NCI-H1092 treated with DMSO at 0.1 percent for 48 hours (cell line): ENCODE results near the gene SGPP1.
"Not testable (repeated sequence)": the region's sequence is repeated elsewhere in the genome, so short reads cannot be mapped to it uniquely, and the experiment has no call there.

Experiments
- DNase-seq: peaks from one replicate; lab custom pipeline; 2025; lab: John Stamatoyannopoulos, UW

Gene SGPP1, protein sequence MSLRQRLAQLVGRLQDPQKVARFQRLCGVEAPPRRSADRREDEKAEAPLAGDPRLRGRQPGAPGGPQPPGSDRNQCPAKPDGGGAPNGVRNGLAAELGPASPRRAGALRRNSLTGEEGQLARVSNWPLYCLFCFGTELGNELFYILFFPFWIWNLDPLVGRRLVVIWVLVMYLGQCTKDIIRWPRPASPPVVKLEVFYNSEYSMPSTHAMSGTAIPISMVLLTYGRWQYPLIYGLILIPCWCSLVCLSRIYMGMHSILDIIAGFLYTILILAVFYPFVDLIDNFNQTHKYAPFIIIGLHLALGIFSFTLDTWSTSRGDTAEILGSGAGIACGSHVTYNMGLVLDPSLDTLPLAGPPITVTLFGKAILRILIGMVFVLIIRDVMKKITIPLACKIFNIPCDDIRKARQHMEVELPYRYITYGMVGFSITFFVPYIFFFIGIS

GRCh38 chr14:63727736-63728728 is at the start of gene SGPP1:
TSS of gene SGPP1 (minus strand) at chr14:63728065. CDS start at chr14:63727944, 121 bp downstream.
- DNase-seq: peak; percentile 75

DNA sequence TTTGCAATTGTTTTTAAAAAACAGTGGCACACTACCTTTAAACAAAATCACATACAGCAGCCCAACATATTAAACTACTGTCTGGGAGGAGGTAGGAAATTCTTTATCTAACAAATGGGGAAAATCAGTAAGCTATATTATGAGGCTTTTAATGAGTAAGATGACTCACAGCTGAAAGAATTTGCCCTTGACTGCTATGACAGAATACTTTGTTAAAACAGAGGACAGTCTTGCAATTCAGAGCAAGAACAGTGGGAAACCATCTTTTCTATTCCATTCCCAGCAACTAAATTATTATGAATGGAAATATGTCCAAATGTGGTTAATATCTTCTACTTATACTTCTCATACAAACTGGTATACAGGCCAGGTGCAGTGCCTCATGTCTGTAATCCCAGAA is 49.2 kb upstream of the SGPP1 start:
- no peak for DNase-seq

- DNase-seq: no peak
Measured at GRCh38 chr14:63773504-63773903, 45.6 kb upstream of the SGPP1 start.

- DNase-seq: peak; percentile 42
Measured at GRCh38 chr14:63770187-63770807, 42.4 kb upstream of the SGPP1 start.

GRCh38 chr14:63766611-63767010 is 38.7 kb upstream of the SGPP1 start:
- no peak for DNase-seq

DNA sequence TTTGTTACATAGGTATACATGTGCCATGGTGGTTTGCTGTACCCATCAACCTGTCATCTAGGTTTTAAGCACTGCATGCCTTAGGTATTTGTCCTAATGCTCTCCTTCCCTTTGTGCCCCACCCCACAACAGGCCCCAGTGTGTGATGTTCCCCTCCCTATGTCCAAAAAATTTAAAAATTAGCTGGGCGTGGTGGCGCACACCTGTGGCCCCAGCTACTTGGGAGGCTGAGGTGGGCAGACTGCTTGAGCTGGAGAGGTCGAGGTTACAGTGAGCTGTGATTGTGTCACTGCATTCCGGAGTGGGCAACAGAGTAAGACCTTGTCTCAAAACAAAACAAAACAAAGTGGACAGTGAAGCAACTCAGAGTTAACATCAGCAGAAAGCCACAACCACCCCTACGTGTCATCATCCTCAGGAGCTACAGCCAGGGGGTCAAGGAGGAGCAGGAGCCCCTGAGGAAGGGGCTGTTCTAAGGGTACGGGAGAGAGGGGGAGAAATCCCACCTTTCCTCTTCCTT is 36.8 kb upstream of the SGPP1 start:
- DNase-seq: no peak

GRCh38 chr14:63764103-63764502 is 36.2 kb upstream of the SGPP1 start:
- no peak for DNase-seq

- DNase-seq: no peak
Measured at GRCh38 chr14:63761351-63762117, 33.7 kb upstream of the SGPP1 start.

GRCh38 chr14:63760014-63760413 is 32.1 kb upstream of the SGPP1 start:
- no peak for DNase-seq

DNA sequence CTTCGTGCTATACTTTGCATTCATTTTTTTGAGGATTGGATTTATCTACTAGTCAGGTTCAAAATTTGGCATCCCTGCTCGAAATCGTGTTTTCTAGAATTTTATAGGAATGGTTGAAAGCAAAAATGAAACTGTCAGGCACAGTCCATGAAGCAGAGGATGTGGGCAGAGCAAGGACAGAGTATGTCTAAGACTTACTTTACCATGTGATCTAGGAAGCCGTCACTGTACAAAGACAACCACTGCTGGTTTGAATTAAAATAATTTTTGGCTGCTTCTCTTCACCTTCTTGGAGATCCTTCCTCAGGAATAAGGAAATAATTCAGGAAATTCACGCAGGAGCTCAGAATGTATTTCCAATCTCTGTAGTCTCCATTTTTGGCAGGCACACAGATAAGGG is 31.6 kb upstream of the SGPP1 start:
- no peak for DNase-seq

- DNase-seq: no peak
Measured at GRCh38 chr14:63757211-63757610, 29.3 kb upstream of the SGPP1 start.

GRCh38 chr14:63752449-63753169 is 24.7 kb upstream of the SGPP1 start:
- DNase-seq: no peak

- not testable (repeated sequence) for DNase-seq
Measured at GRCh38 chr14:63751076-63751475, 23.2 kb upstream of the SGPP1 start.

DNA sequence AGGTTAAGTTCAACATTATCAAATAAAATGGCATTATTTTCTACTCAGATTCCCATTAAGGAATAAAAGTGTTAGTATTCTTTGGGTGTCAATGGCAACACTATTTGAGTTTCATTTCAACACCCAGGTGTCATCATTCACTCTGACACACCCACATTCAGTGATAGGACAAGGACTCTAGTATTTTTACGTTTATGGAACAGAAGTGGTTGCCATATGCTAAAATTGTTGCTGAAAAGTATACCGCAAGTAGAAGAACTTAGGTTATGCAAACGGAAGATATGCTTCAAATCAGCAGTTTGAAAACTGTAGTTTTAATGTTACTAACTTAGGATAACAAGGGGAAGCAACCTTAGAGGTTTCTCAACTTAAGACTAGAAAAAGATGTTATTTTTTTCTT is 20.0 kb upstream of the SGPP1 start:
- no peak for DNase-seq

DNA sequence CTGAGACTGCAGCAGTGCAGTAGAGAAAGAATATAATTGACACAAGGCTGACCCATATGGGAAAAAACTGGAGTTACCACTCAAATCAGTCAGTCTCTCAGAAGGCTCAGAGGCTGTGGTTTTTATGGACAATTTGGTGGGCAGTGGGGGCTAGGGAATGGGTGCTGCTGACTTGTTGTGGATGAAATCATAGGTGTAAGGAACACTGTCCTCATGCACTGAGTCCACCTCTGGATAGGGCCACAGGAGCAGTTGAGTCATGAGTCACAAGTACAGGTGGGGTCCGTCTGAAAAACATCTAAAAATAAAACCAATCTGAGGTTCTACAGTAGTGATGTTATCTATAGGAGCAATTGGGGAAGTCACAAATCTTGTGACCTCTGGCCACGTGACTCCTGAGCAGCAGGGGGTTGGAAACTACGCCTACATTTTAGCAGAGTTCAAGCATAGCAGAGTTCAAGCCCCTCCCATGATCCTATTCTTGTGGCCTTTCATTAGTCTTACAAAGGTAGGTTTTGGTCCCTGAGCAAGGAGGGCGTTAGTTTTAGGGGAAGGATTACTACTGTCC is 18.1 kb upstream of the SGPP1 start:
- no peak for DNase-seq

GRCh38 chr14:63745272-63745671 is 17.4 kb upstream of the SGPP1 start:
- DNase-seq: no peak

- DNase-seq: no peak
Measured at GRCh38 chr14:63737582-63738006, 9.7 kb upstream of the SGPP1 start.

- no peak for DNase-seq
Measured at GRCh38 chr14:63735720-63736119, 7.9 kb upstream of the SGPP1 start.

DNA sequence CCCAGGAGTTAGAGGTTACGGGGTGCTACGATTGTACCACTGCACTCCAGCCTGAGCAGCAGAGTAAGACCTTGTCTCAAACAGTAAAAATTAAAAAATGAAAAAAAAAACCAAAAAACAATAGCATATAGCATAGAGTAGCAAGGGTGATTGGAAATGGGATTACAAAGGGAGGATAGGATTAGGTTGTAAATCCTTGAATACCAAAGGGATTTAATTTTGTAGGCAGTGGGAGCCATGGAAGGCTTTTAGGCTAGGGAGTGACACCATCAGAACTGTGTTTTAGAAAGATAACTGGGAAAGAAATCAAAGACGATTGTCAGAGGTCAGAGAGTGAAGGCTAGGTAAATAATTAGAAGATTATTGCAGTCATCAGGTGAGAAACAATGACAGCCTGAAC is 2.8 kb upstream of the SGPP1 start:
- DNase-seq: no peak

GRCh38 chr14:63727231-63727735 is 582 bp downstream of the SGPP1 start:
- peak; percentile 62 for DNase-seq
